Activated T-helper 1 cell treated with anti-CD3 and anti-CD28 coated beads, Interleukin-2, amount 50 U/mL, for 16 hours (primary cell): ENCODE results near the gene CIZ1.
"Not testable (repeated sequence)": the region's sequence is repeated elsewhere in the genome, so short reads cannot be mapped to it uniquely, and the experiment has no call there.

ENCODE experiments used
- DNase-seq, 2 donors: peaks; one replicate each; pipeline ENCODE4 v3.0.0-alpha.2; 2020; ENCODE audit warnings: low read depth in 1 of 2, low spot score in 1 of 2

CIZ1 gene

GRCh38 chr9:128148509-128149000 is 42.8 kb downstream of the CIZ1 start:
- DNase-seq, result no peak

GRCh38 chr9:128146591-128147120 is 44.7 kb downstream of the CIZ1 start:
- DNase-seq, result no peak

- no peak for DNase-seq
These were observed 45.4 kb downstream of the CIZ1 start for GRCh38 chr9:128145951-128146351.

DNA sequence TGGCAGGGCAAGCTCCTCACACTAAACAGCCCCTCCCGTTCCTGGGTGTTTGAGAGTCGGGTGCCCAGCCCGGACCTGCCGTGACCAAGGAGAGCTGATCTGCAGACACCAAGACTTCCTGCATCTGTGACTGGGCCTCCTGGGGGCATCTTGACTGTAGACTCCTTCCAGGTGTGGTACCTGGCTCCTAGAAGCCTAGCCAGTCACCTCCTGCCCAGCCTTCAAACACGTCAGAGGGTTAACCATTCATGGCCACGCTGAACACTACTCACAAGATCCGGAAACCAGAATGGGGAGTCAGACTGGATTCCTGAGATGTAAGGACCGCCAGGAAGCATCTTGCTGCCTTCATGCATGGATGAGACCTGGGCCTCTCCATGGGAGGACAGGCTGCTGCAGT is 45.8 kb downstream of the CIZ1 start:
- DNase-seq, result no peak

DNA sequence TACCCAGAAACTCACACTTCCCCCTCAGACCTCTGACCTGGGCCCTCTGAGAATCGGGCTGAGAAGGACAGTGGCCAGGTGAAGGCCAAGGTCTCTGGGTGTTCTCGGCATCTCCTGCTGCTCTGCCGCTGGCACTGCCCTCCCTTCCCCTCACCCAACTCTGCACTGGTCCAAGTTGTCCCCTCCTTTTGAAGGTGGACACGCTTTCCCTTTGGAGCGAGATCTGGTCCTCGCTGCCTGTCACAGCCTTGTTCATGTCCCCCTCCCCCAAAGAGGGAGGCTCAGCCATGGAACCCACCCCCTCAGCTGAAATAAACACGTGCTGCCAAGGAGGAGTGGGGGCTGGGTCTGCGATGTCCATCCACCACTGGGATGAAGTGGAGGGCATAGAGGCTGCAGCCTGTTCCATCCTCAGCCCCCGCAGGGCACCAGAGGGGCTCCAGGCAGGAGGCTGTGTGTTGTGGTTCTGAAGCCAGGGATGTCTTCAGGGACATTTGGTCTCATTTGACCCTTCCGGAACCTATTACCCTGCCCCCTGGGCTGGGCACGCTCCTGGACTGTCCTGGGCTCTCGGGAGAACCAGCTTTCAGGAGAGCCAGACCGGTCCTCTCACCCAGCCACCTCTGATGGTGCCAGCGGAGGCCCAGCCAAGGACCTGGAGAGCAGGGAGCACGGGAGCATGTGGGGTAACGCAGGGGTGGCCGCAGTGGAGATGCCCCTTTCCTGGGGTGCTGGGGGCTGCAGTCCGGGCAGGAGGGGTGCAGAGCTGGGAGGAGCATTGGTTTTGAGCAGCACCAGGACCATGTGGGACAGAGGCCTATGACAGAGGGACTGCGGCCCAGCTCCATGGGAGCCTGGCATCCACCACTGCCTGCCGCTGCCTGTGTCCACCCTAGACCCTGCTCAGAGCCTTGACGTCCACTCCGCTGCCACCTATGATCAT is 46.9 kb downstream of the CIZ1 start:
- DNase-seq, result no peak

GRCh38 chr9:128143525-128144238 is 47.7 kb downstream of the CIZ1 start:
- DNase-seq, result no peak

DNA sequence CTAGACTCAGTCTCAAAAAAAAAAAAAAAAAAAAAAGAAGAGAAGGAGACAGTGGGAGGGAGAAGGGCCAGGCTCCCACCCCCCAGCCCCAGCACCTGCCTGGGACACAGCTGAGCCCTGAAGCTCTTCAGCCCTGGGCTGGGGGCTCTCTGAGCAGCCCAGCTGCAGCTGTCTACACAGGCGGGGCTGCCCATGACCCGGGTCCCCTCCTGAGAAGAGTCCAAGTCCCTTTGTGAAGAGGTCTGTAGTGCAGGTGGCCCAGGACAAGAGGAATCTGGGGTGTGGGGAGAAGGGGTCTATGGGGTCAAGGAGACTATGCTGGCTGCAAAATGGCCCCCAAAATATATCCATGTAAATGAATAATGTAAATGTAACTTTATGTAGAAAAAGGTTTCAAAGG is 48.8 kb downstream of the CIZ1 start:
- DNase-seq, result no peak

- no peak for DNase-seq
These were observed 49.3 kb downstream of the CIZ1 start for GRCh38 chr9:128142061-128142460.

GRCh38 chr9:128141604-128142003 is 49.8 kb downstream of the CIZ1 start:
- DNase-seq, result no peak

DNA sequence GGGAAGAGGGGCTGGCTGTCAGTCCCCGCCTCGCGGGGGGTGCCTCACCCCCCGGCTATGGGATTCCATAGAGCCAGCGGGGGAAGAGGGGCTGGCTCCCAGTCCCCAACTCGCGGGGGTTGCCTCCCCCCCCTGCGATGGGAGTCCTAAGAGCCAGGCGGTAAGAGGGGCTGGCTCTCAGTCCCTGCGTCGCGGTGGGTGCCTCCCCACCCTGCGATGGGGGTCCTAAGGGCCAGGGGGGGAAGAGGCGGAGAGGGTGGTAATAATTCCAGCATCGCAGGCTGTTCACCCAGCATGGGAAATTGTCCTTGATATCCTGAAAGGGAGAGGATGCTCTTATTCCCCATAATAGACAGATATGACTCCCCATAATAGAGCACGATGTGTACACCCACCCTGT is 51.8 kb downstream of the CIZ1 start:
- no peak for DNase-seq

DNA sequence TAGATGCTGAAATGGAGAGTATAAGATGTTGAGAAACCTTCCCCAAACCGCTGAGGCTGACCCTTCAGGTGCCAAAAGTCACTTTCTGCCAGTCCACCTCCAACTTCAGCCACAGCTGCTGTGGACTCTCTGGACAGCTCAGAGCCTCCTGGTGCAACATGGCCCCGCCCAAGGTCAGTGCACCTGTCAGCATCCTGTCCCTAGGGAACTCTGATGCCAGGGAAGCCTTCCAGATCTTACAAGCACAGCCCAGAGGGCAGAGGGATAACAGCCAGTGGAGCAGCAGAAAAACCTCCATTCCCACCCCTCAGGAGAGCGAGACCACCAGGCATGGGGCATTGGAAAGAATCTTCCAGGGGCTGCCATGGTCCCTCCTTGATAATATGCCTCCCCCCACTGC is 53.4 kb downstream of the CIZ1 start:
- DNase-seq, result no peak

DNA sequence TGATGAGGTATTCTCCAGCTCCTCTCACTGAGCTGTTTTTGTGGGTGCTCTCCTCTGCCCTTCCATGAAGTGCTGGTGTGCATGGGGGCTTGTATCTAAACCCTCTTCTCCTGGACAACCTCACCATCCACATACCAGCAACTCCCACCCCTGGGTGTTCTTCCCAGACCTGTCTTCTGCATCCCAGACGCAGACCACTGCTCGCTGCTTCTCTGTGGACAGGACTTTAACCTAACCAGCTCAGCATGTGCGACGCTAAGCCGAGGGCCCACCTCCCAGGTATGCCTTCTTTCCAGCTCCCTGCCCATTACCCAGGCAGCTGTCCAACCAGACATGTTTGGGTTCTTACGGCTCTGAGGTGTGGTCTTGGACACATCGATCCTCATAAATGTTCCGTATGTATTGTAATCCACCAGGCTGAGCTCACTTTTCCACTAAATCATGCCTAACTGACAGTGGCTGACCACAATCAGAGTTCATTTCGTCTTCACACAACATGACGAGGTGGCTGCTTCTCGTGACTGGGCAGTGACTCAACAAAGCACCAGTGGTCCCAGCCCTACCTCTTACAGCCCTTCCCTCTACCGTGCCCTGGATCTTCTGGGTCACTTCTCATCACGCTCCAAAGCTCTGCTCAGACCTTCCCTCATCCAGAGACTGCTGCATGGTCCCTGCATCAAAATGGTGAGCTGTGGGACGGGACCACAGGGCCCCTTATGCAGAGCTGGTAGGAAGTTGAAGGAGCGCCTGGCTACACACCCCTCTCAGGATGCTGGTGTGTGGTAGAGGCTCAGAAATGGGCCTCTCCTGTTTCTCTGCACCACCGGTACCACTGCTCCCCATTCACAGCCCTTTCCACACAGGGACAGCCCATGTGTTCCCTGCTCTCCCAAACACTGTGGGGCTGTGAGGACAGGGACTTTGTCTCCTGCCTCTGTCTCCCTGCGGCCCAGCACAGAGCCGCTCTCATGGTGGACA is 54.3 kb downstream of the CIZ1 start:
- no peak for DNase-seq

GRCh38 chr9:128135561-128135960 is 55.8 kb downstream of the CIZ1 start:
- DNase-seq, result not testable (repeated sequence)

DNA sequence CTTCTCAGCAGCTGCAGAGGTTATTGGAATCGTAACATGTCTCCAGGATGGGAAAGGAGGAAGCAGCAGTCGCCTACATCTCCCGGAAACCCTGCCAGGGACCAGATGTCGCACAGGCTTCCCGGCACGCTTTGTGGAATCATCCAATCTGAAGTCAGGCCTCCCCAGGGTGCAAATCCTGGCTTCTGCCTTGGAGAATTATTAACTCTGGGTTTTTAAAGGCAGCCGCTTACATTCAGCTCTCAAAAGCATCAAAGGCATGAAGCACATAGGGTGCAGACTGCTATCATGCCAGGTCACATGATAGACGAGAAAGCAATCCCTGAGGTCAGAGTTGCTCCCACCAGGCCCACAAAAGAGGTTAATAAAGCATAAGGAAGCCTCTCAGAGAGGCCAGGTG is 59.2 kb downstream of the CIZ1 start:
- not testable (repeated sequence) for DNase-seq

DNA sequence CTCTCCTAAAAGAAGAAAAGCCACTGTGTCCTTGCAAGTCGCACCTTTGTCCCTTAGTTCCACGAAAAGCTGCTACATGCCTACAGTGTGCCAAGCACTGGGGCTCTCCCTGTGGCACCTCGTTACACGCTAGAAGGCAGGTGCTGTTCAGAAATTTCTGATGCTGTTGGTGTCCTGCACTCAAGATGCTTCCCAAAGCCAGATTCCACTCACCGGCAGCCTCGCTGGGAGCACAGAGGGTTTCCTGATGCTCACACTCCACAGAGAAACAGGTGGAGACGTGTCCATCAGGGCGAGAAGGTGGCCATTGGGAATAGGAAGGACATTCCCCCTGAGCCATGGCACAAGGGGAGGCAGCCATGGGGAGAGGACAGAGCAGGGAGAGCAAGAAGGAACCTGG is 60.0 kb downstream of the CIZ1 start:
- DNase-seq, result not testable (repeated sequence)

DNA sequence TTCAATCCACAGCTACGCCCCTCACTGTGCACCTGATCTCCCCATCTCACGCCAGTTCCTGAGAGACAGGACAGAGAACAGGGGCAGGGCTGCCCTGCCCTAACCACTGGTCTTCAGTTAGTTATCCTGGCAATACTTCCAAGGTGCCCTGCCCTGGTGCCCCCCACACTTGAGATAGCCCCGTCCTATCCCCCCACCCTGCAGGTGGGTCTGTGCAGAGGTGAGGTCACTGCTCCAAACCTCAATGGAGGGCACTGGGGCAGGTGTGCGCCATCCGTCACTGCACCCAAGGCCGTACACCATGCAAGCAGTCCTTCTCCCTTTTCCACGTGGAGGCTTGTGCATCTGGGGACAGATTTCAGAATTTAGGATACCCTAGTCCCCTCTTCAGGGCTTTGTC is 60.7 kb downstream of the CIZ1 start:
- not testable (repeated sequence) for DNase-seq

DNA sequence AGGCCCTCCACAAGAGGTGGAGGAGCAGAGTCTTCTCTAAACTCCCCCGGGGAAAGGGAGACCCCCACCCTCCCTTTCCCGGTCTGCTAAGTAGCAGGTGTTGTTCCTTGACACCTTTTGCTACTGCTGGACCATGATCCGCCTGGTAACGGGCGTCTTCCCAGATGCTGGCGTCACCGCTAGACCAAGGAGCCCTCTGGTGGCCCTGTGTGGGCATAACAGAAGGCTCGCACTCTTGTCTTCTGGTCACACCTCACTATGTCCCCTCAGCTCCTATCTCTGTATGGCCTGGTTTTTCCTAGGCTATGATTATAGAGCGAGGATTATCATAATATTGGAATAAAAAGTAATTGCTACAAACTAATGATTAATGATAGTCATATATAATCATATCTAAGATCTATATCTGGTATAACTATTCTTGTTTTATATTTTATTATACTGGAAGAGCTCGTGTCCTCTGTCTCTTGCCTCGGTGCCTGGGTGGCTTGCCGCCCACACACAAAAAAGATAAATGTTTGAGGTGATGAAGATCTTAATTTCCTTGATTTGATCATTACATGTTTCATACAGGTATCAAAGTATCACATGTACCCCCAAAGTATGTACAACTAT is 61.3 kb downstream of the CIZ1 start:
- not testable (repeated sequence) for DNase-seq

GRCh38 chr9:128128836-128129590 is 62.4 kb downstream of the CIZ1 start:
- DNase-seq, result no peak

DNA sequence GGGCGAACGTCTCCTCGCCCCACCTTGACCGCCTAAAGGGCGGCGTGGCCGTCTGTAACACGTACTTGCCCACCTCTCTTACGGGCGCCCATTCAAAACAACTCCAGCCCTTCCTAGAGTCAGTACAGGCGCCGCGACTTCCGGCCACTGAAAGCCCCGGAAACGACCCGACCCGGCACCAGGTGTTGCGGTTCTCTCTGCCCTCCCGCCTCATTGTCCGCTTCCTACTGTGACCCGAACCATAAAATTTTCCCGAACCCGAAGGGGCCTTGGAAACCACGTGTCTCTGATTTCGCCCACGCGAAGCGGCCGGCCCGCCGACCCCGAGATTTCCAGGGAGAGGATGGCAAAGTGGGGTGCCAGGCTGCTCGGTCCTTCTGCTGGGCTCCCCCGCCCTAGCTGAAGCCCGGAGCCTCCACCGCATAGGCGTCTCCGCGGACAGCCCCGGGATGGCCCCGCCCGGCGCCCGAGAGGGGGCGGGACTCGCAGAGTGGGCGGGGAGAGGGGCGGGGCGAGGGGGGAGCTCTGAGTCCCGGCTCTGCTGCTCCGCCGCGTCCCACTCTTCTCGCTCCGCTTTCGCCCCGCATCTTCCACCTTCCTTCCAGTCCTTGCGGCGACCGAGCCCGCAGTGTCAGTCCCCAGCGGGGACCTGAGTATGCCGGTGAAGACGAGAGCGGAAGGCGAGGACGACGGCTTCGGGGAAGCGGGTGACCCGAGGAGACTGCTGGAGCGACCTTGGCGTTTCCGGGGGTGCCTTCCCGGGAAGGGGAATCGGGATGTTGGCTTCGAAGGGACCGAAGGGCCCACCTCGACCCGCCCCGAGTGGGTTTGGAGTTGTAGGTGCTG is 63.2 kb downstream of the CIZ1 start:
- DNase-seq, result peak; percentile 74 to 77
